ENCODE measurements around the gene DEK. TPM values are rescaled to one million over a fixed set of nuclear protein-coding genes. Genes with fewer than 3 reads are reported as not detected.

DEK gene
- total RNA-seq, 1 experiment from 2014 or later: 260 TPM

DNA sequence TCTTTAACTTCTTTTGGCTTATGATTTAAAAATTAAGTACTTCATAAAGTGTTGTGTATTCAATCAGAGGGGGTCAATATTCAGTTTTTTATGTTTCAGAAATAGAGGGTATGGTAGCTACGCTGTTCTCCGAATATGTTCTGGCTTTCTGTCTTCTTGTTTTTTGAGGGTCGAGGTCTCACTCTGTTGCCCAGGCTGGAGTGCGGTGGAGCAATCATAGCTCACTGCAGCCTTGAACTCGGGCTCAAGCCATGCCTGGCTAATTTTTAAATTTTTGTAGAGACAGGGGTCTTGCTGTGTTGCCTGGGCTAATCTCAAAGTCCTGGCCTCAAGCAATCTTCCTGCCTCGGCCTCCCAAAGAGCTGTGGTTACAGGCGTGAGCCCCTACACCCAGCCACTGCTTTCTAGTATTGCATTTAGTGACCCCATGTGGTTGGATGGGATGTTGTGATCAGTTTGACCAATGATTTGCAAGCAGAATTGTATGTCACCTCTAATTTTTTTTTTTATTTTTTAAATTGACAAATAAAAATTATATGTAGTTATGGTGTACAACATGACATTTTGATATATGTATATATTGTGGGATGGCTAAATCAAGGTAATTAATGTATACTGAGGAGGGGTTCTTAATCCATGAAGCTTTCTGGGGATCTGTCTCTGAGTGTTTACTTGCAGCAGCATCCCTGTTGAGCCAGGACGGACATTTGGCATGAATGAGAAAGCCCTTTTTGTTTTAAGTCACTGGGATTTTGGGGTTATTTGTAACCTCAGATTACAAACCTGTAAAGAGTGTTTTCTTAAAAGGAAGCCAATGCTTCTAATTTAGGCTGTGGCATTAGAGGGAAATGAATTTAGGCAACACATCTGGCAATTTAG lies 38.5 kb upstream of the DEK start:
- H3K4me1 ChIP-seq (replicated peaks; ENCODE audit: insufficient read depth): no peaks in the 10 kb centered on the region; the same call in 1 of the 2 replicates
- H3K4me3 ChIP-seq: no peak overlapping the region
- H3F3A ChIP-seq (ENCODE audit: insufficient read depth, low read depth): peaks cover 3% of the 10 kb centered on the region; the same call in 1 of the 2 replicates
- no peak for DNase-seq
- H3K27ac ChIP-seq: no peak overlapping the region
- no peaks in the 10 kb centered on the region for H3K27me3 ChIP-seq (ENCODE audit: insufficient read depth, low read depth)
- no peaks in the 10 kb centered on the region for H3K9me2 ChIP-seq (ENCODE audit: insufficient read depth)
- CTCF ChIA-PET: no interaction called here
- BruUV-seq (replicated peaks): no TSS peak
- H3K36me3 ChIP-seq (ENCODE audit: low read depth): no peaks in the 10 kb centered on the region
- H3K4me2 ChIP-seq: no peak overlapping the region
- no peaks in the 10 kb centered on the region for H3K9me3 ChIP-seq (ENCODE audit: insufficient read depth, low read depth)
- H4K20me1 ChIP-seq (ENCODE audit: insufficient read depth): no peaks in the 10 kb centered on the region
- no peak for TF ChIP-seq EZH2 (IDR thresholded peaks at IDR 0.05; ENCODE audit: low read depth)
- TF ChIP-seq, protein P1, sequence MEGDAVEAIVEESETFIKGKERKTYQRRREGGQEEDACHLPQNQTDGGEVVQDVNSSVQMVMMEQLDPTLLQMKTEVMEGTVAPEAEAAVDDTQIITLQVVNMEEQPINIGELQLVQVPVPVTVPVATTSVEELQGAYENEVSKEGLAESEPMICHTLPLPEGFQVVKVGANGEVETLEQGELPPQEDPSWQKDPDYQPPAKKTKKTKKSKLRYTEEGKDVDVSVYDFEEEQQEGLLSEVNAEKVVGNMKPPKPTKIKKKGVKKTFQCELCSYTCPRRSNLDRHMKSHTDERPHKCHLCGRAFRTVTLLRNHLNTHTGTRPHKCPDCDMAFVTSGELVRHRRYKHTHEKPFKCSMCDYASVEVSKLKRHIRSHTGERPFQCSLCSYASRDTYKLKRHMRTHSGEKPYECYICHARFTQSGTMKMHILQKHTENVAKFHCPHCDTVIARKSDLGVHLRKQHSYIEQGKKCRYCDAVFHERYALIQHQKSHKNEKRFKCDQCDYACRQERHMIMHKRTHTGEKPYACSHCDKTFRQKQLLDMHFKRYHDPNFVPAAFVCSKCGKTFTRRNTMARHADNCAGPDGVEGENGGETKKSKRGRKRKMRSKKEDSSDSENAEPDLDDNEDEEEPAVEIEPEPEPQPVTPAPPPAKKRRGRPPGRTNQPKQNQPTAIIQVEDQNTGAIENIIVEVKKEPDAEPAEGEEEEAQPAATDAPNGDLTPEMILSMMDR (conservative IDR thresholded peaks at IDR 0.05): no peak; the same call in 1 of the 2 replicates
- POLR2A ChIA-PET (ENCODE audit: unreplicated experiment): no interaction called here
- no peaks in the 10 kb centered on the region for H3K79me2 ChIP-seq (ENCODE audit: low read depth)
- intact Hi-C loops (cut with micrococcal nuclease; ENCODE audit: unreplicated experiment): no loop called here
- no peak overlapping the region for H2AFZ ChIP-seq

- H4K20me1 ChIP-seq (ENCODE audit: insufficient read depth): no peaks in the 10 kb centered on the region
- H3K4me2 ChIP-seq: no peak overlapping the region
- no peaks in the 10 kb centered on the region for H3K79me2 ChIP-seq (ENCODE audit: low read depth)
- H2AFZ ChIP-seq: no peak overlapping the region
- no TSS peak for BruUV-seq (replicated peaks)
- no peak overlapping the region for H3K4me3 ChIP-seq
- TF ChIP-seq EZH2 (IDR thresholded peaks at IDR 0.05; ENCODE audit: low read depth): no peak
- TF ChIP-seq, protein P1 (conservative IDR thresholded peaks at IDR 0.05): no peak
- CTCF ChIA-PET: no interaction called here
- H3K27me3 ChIP-seq (ENCODE audit: insufficient read depth, low read depth): no peaks in the 10 kb centered on the region
- H3K4me1 ChIP-seq (replicated peaks; ENCODE audit: insufficient read depth): no peaks in the 10 kb centered on the region
- no peaks in the 10 kb centered on the region for H3K9me2 ChIP-seq (ENCODE audit: insufficient read depth)
- H3K9me3 ChIP-seq (ENCODE audit: insufficient read depth, low read depth): no peaks in the 10 kb centered on the region
- no peaks in the 10 kb centered on the region for H3F3A ChIP-seq (ENCODE audit: insufficient read depth, low read depth)
- H3K27ac ChIP-seq: no peak overlapping the region
- no peaks in the 10 kb centered on the region for H3K36me3 ChIP-seq (ENCODE audit: low read depth)
- intact Hi-C loops (cut with micrococcal nuclease; ENCODE audit: unreplicated experiment): no loop called here
- peak in 1 of 2 experiments; percentile 8 for DNase-seq
- POLR2A ChIA-PET (ENCODE audit: unreplicated experiment): interaction anchor here (0.6 kb wide), 1 partner anchor 202 kb away, joined by 5 read pairs; no protein-coding TSS in a partner anchor
Observed at GRCh38 chr6:18293076-18293904, 29.0 kb upstream of the DEK start.

- CTCF ChIA-PET: no interaction called here
Observed at GRCh38 chr6:18289283-18289682, 25.0 kb upstream of the DEK start.

More at GRCh38 chr6:18289283-18289682, 25.0 kb upstream of the DEK start:
- intact Hi-C loops (cut with micrococcal nuclease; ENCODE audit: unreplicated experiment): no loop called here
- Histone ChIP-seq H3K9me2 (ENCODE audit: insufficient read depth) (no peaks in the 10 kb centered on the region), H3K79me2 (ENCODE audit: low read depth) (no peaks in the 10 kb centered on the region), H3K4me2 (no peak overlapping the region), H3K27me3 (ENCODE audit: insufficient read depth, low read depth) (no peaks in the 10 kb centered on the region), H2AFZ (no peak overlapping the region), H3F3A (ENCODE audit: insufficient read depth, low read depth) (no peaks in the 10 kb centered on the region), H3K4me1 (replicated peaks; ENCODE audit: insufficient read depth) (no peaks in the 10 kb centered on the region), H3K27ac (no peak overlapping the region), H3K9me3 (ENCODE audit: insufficient read depth, low read depth) (no peaks in the 10 kb centered on the region), H3K4me3 (no peak overlapping the region), H4K20me1 (ENCODE audit: insufficient read depth) (no peaks in the 10 kb centered on the region), H3K36me3 (ENCODE audit: low read depth) (no peaks in the 10 kb centered on the region)
- TF ChIP-seq, protein P1 (conservative IDR thresholded peaks at IDR 0.05): no peak
- TF ChIP-seq EZH2 (IDR thresholded peaks at IDR 0.05; ENCODE audit: low read depth): no peak
- no peak for DNase-seq
- POLR2A ChIA-PET (ENCODE audit: unreplicated experiment): no interaction called here
- BruUV-seq (replicated peaks): no TSS peak

Data from PC-9 (cell line).